NCI-H774 (cell line): Measurements from ENCODE around the gene CNTNAP2.
A peak's percentile ranks its signal among the peaks of the same experiment; 100 is the strongest.

ENCODE experiments used
- DNase-seq: peaks from one replicate; lab custom pipeline; 2025; lab: John Stamatoyannopoulos, UW

Gene CNTNAP2

GRCh38 chr7:148148456-148148855 lies 2031.9 kb downstream of the CNTNAP2 start:
- DNase-seq: no peak

- no peak for DNase-seq
Observed at GRCh38 chr7:148149730-148150129, 2033.1 kb downstream of the CNTNAP2 start.

- DNase-seq: no peak
Observed at GRCh38 chr7:148151778-148152177, 2035.2 kb downstream of the CNTNAP2 start.

- peak; percentile 58 for DNase-seq
Observed at GRCh38 chr7:148153616-148154284, 2037.1 kb downstream of the CNTNAP2 start.

GRCh38 chr7:148155000-148155399 lies 2038.4 kb downstream of the CNTNAP2 start:
- DNase-seq: no peak

GRCh38 chr7:148155826-148156225 lies 2039.2 kb downstream of the CNTNAP2 start:
- DNase-seq: no peak

GRCh38 chr7:148156233-148156632 lies 2039.6 kb downstream of the CNTNAP2 start:
- DNase-seq: no peak

- DNase-seq: no peak
Observed at GRCh38 chr7:148159331-148159730, 2042.7 kb downstream of the CNTNAP2 start.

- DNase-seq: no peak
Observed at GRCh38 chr7:148161776-148162175, 2045.2 kb downstream of the CNTNAP2 start.

- no peak for DNase-seq
Observed at GRCh38 chr7:148162808-148163207, 2046.2 kb downstream of the CNTNAP2 start.

GRCh38 chr7:148163246-148163645 lies 2046.6 kb downstream of the CNTNAP2 start:
- DNase-seq: no peak

- DNase-seq: no peak
Observed at GRCh38 chr7:148172920-148173319, 2056.3 kb downstream of the CNTNAP2 start.

- DNase-seq: peak; percentile 12
Observed at GRCh38 chr7:148173369-148173768, 2056.8 kb downstream of the CNTNAP2 start.

- DNase-seq: no peak
Observed at GRCh38 chr7:148174376-148174775, 2057.8 kb downstream of the CNTNAP2 start.

- DNase-seq: no peak
Observed at GRCh38 chr7:148175512-148175911, 2058.9 kb downstream of the CNTNAP2 start.

- no peak for DNase-seq
Observed at GRCh38 chr7:148177972-148178371, 2061.4 kb downstream of the CNTNAP2 start.

- no peak for DNase-seq
Observed at GRCh38 chr7:148180075-148180474, 2063.5 kb downstream of the CNTNAP2 start.

GRCh38 chr7:148182264-148182663 lies 2065.7 kb downstream of the CNTNAP2 start:
- no peak for DNase-seq

GRCh38 chr7:148185041-148185440 lies 2068.4 kb downstream of the CNTNAP2 start:
- no peak for DNase-seq

GRCh38 chr7:148187471-148187870 lies 2070.9 kb downstream of the CNTNAP2 start:
- no peak for DNase-seq

GRCh38 chr7:148191391-148192065 lies 2074.9 kb downstream of the CNTNAP2 start:
- peak; percentile 4 for DNase-seq

- no peak for DNase-seq
Observed at GRCh38 chr7:148192491-148192890, 2075.9 kb downstream of the CNTNAP2 start.

GRCh38 chr7:148201992-148202391 lies 2085.4 kb downstream of the CNTNAP2 start:
- DNase-seq: no peak
